HL-60 (cell line): Measurements from ENCODE around the gene MYPN.

ENCODE experiments used
- DNase-seq, 2 experiments: peaks; one replicate each; pipeline ENCODE4 v3.0.0-alpha.2; 2010 to 2020; ENCODE audit warnings: low read depth in 1 of 2, low spot score in 1 of 2
- H3K27ac ChIP-seq: fragments of 250-450 bp; sonication (Bioruptor Pico); replicated peaks from 2 replicates; pipeline ENCODE4 v1.5.1; 2020; ENCODE audit warnings: mild to moderate bottlenecking, moderate library complexity
- H3K27me3 ChIP-seq: fragments of 250-450 bp; sonication (Bioruptor Pico); 2 replicates; pipeline ENCODE4 v1.5.1; 2021; ENCODE audit warnings: mild to moderate bottlenecking, moderate library complexity; ENCODE audit not compliant: insufficient read depth, poor library complexity, severe bottlenecking
- H3K4me3 ChIP-seq: replicated peaks from 2 replicates; pipeline ENCODE4 v1.5.1; 2011; ENCODE audit warnings: mild to moderate bottlenecking, control low read depth, low read length; ENCODE audit not compliant: insufficient read depth
- GABPA ChIP-seq: IDR thresholded peaks from 2 replicates; pipeline ENCODE4 v1.6.1; 2012; ENCODE audit warnings: low read depth
- POLR2AphosphoS5 ChIP-seq: IDR thresholded peaks from 2 replicates; pipeline ENCODE4 v1.6.1; 2012; ENCODE audit warnings: low read depth
- SPI1 ChIP-seq: IDR thresholded peaks from 2 replicates; pipeline ENCODE4 v1.6.1; 2012; ENCODE audit warnings: low read depth, mild to moderate bottlenecking, borderline replicate concordance
- TF ChIP-seq, protein P1 (sequence below): IDR thresholded peaks from one replicate; pipeline ENCODE4 v1.5.1; 2011; ENCODE audit warnings: low read length, control low read depth, inconsistent platforms; ENCODE audit not compliant: insufficient read depth
- TF ChIP-seq, protein P2 (sequence below): IDR thresholded peaks from 2 replicates; pipeline ENCODE4 v1.6.1; 2012; ENCODE audit warnings: low read depth; ENCODE audit not compliant: insufficient replicate concordance

The MYPN gene

DNA sequence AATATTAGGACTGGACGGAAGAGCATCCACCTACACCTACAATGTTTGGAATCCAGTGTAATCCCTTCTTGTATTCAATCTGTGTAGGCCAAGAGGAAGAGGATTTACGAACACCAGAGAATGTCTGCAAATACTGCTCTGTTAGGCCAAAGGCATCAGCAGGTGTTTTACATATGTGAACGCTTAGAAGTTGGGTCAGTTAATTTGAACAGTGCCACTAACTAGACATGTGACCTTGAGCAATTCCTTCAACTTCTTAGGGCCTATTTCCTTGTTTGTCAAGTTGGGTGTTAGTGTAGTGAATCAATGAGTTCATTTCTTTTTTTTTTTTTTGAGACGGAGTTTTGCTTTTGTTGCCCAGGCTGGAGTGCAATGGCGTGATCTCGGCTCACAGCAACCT is 35.4 kb downstream of the MYPN start:
- TF ChIP-seq, protein P1, sequence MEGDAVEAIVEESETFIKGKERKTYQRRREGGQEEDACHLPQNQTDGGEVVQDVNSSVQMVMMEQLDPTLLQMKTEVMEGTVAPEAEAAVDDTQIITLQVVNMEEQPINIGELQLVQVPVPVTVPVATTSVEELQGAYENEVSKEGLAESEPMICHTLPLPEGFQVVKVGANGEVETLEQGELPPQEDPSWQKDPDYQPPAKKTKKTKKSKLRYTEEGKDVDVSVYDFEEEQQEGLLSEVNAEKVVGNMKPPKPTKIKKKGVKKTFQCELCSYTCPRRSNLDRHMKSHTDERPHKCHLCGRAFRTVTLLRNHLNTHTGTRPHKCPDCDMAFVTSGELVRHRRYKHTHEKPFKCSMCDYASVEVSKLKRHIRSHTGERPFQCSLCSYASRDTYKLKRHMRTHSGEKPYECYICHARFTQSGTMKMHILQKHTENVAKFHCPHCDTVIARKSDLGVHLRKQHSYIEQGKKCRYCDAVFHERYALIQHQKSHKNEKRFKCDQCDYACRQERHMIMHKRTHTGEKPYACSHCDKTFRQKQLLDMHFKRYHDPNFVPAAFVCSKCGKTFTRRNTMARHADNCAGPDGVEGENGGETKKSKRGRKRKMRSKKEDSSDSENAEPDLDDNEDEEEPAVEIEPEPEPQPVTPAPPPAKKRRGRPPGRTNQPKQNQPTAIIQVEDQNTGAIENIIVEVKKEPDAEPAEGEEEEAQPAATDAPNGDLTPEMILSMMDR, result no peak
- no peak for TF ChIP-seq GABPA
- TF ChIP-seq POLR2AphosphoS5, result no peak
- no peak overlapping the region for H3K27ac ChIP-seq
- H3K4me3 ChIP-seq, result no peak overlapping the region
- no peaks in the 10 kb centered on the region for H3K27me3 ChIP-seq
- DNase-seq, result no peak

DNA sequence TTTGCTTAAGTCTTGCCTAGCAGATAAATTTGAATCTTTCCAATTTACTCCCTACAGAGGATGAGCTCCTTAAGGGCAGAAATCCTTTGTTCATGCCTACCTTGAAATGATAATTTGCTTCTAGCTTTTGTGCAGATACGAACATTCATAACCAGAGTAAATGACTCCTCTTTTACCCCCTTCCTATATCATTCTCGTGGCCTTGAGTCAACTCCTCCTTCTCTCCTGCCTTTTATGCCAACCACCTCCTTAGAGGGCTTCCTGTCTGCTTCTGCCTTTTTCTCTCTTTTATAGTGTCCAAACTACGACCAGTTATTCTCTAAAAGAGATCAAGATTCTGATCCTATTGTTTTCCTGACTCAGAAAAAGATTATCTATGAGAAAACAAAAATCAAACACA is 36.4 kb downstream of the MYPN start:
- DNase-seq, result no peak
- TF ChIP-seq POLR2AphosphoS5 (no peak), SPI1 (no peak), GABPA (no peak)
- TF ChIP-seq, protein P1, result no peak
- TF ChIP-seq, protein P2, sequence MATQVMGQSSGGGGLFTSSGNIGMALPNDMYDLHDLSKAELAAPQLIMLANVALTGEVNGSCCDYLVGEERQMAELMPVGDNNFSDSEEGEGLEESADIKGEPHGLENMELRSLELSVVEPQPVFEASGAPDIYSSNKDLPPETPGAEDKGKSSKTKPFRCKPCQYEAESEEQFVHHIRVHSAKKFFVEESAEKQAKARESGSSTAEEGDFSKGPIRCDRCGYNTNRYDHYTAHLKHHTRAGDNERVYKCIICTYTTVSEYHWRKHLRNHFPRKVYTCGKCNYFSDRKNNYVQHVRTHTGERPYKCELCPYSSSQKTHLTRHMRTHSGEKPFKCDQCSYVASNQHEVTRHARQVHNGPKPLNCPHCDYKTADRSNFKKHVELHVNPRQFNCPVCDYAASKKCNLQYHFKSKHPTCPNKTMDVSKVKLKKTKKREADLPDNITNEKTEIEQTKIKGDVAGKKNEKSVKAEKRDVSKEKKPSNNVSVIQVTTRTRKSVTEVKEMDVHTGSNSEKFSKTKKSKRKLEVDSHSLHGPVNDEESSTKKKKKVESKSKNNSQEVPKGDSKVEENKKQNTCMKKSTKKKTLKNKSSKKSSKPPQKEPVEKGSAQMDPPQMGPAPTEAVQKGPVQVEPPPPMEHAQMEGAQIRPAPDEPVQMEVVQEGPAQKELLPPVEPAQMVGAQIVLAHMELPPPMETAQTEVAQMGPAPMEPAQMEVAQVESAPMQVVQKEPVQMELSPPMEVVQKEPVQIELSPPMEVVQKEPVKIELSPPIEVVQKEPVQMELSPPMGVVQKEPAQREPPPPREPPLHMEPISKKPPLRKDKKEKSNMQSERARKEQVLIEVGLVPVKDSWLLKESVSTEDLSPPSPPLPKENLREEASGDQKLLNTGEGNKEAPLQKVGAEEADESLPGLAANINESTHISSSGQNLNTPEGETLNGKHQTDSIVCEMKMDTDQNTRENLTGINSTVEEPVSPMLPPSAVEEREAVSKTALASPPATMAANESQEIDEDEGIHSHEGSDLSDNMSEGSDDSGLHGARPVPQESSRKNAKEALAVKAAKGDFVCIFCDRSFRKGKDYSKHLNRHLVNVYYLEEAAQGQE, result no peak
- Histone ChIP-seq H3K27me3 (no peaks in the 10 kb centered on the region), H3K4me3 (no peak overlapping the region), H3K27ac (no peak overlapping the region)

DNA sequence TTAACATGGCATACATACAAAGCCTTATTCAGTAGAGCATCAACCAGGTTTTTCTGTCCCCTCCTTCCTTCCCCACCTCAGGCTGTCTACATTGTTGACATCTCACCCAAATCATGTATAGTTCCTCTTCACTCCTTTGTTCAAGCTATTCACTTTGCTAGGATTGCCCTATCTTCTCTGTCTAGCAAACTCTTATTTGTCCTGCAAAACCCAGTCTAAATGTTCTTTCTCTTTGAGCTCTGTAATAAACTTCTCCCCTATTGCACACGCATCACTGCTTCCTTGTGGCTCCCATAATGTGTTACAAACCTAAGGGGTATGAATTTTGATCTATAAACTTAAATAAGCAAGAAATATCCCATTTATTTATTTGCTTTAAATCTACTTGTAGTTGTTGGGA is 36.8 kb downstream of the MYPN start:
- TF ChIP-seq SPI1 (no peak), POLR2AphosphoS5 (no peak), GABPA (no peak)
- TF ChIP-seq, protein P2, result no peak
- TF ChIP-seq, protein P1, result no peak
- H3K27me3 ChIP-seq, result no peaks in the 10 kb centered on the region
- DNase-seq, result no peak
- no peak overlapping the region for H3K4me3 ChIP-seq
- H3K27ac ChIP-seq, result no peak overlapping the region

DNA sequence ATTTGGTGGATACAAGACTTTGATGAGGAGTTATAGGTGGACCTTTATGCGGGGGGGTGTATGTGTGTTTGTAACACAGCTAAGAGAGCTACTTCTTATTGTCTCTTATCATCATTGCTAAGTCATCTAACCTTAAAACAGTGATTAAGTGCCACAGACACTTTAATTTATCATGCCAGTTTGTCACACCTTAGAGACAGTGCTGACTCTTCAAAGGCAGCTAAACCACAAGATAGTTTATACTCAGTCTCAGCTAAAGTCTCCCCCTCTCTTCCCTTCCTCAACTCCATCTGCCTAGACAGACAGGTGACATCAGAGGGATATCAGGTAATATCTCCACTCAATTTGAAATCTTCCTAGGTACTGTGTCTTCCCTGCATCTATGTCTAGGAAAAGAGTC is 42.2 kb downstream of the MYPN start:
- TF ChIP-seq GABPA, result no peak
- TF ChIP-seq, protein P2, result no peak
- TF ChIP-seq POLR2AphosphoS5, result no peak
- no peak for TF ChIP-seq SPI1
- TF ChIP-seq, protein P1, result no peak

More for the DNA sequence above, 42.2 kb downstream of the MYPN start:
- no peak for DNase-seq
- Histone ChIP-seq H3K4me3 (no peak overlapping the region), H3K27me3 (no peaks in the 10 kb centered on the region), H3K27ac (no peak overlapping the region)
